Stimulated activated CD4-positive, alpha-beta T cell treated with anti-CD3 and anti-CD28 coated beads, Interleukin-2, amount 100 ng/mL, for 48 hours (primary cell): Measurements from ENCODE around the gene ATOH8.

Experiments used
- DNase-seq, 2 donors: peaks; one replicate each; pipeline ENCODE4 v3.0.0-alpha.2; 2020

Gene ATOH8

GRCh38 chr2:85790499-85791188 is 36.9 kb downstream of the ATOH8 start:
- no peak for DNase-seq

- DNase-seq, result no peak
These were observed 38.1 kb downstream of the ATOH8 start for GRCh38 chr2:85791704-85792565.

- DNase-seq, result no peak
These were observed 39.1 kb downstream of the ATOH8 start for GRCh38 chr2:85792783-85793441.

GRCh38 chr2:85793584-85793983 is 39.8 kb downstream of the ATOH8 start:
- DNase-seq, result no peak

DNA sequence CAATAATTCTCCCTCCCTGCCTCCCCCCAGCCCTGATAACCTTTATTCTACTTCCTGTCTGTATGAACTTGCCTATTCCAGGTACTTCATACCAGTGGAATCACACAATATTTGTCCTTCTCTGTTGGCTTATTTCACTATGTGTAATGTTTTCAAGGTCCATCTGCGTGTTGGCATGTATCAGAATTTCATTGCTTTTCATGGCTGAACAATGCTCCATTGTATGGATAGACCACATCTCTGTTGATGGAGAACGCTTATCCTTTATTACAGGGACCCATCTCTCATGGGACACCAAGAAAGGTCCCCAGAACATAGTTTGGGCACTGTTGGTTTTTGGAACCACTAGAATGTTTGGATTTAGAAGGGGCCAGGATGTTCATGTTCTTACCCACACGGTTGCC is 40.2 kb downstream of the ATOH8 start:
- DNase-seq, result no peak

- no peak for DNase-seq
These were observed 40.8 kb downstream of the ATOH8 start for GRCh38 chr2:85794491-85795121.

GRCh38 chr2:85795331-85796045 is 41.7 kb downstream of the ATOH8 start:
- no peak for DNase-seq

- no peak for DNase-seq
These were observed 42.2 kb downstream of the ATOH8 start for GRCh38 chr2:85796046-85796340.

- no peak for DNase-seq
These were observed 42.8 kb downstream of the ATOH8 start for GRCh38 chr2:85796341-85797262.

DNA sequence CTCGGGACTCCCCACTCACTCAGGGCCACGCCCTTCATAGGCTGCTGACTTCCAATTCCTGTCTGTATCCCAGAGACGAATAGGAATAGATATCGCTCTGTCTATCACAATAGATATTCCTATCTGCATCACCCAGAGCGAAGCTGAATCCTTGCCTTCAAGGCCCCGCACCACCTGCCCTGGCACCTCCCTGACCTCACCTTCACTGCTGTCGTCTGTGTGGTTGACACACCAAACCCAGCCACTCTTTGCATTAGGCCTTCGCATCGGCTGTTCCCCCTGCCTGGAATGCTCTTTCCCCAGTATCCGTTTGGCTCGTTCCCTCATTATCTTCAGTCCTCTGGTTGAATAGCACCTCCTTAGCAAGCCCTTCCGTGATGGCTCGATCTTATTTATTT is 43.5 kb downstream of the ATOH8 start:
- no peak for DNase-seq

DNA sequence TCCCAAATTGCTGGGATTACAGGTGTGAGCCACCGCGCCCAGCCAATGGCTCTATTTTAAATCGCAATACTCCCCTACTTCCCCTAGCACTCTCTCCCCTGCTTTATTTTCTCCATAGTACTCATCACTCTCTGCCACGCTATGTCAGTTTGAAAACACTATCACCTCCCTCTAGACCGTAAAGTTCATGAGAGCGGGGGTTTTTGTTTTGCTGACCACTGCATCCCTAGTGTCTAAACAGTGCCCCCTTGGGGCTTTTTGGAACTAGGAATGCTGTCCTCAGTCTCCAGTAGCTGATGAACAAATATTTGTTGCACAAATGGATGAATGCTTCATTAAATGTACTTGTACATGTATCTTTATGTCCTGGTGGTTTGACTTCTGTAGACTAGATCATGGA is 44.1 kb downstream of the ATOH8 start:
- DNase-seq, result no peak

DNA sequence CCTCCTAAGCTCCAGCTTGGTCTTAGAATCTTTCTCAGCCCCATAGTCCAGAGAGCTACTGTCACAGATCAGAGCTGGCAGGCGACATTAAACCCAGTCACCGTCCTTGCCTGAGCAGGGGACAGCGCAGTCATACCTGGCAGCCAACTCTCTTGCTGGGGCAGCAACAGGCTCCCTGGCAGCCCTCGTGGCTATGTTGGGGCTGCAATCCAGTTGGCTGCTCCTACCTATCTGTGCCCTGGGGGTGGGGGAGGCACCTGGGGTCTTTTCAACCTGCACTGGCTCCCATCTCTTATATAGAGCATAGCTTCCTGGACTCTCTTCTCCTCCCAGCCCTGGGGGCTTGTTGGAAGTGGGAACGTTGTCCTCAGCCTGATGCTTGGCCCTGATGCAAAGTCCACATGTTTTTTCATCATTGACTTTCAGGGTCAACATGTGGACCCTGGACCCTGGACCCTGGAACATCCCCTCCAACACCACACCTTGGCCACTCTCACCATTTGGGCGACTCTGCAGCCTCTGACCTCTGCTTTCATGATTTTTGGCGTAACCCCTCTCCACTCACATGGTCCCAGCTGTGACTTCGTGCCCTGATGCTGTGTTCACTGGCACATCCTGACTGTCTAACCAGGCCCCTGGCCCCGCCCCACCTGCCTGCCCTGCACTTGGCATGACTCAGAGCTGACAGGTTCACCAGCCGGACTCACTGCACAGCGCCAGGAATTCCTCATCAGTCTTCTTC is 45.6 kb downstream of the ATOH8 start:
- no peak for DNase-seq

GRCh38 chr2:85800586-85800985 is 46.8 kb downstream of the ATOH8 start:
- DNase-seq, result no peak

DNA sequence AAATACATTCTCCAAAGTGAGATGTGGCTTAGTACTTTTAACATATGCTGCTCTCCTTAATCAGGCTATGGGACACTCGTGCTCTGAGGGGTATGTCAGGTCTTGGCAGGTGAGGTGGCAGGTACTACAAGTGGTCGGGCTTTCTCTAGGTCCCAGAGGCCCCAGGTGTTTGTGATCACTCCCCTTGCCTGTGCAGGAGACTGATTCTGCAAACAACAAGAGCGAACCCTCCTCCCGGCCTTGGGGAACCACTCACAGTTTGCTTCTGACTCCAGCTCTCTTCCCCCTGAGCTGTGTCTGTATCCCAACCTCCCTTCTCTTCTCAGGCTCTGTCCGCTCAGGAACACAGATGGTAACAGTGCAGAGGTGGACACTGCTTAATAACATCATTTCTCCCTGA is 48.1 kb downstream of the ATOH8 start:
- no peak for DNase-seq

- no peak for DNase-seq
These were observed 48.7 kb downstream of the ATOH8 start for GRCh38 chr2:85802354-85803103.

- DNase-seq, result no peak
These were observed 50.1 kb downstream of the ATOH8 start for GRCh38 chr2:85803704-85804425.

DNA sequence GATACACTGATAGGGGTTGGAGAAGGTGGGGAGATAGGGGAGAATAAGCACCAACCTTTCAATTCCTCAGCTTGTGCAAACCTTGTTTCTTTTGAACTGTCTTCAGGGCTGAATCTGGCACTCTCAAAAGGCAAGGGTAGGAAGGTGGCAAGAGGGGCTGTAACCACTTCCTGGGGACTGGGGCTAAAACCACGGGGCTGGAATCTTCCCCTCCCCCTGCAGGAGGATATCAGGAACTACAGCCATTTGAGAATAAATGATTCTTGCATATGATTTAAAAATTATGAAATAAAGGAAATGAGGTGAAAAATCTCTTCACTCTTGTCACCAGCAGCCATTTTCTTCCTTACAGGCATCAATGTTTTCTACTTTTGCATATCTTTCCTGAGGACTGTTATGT is 50.8 kb downstream of the ATOH8 start:
- no peak for DNase-seq

DNA sequence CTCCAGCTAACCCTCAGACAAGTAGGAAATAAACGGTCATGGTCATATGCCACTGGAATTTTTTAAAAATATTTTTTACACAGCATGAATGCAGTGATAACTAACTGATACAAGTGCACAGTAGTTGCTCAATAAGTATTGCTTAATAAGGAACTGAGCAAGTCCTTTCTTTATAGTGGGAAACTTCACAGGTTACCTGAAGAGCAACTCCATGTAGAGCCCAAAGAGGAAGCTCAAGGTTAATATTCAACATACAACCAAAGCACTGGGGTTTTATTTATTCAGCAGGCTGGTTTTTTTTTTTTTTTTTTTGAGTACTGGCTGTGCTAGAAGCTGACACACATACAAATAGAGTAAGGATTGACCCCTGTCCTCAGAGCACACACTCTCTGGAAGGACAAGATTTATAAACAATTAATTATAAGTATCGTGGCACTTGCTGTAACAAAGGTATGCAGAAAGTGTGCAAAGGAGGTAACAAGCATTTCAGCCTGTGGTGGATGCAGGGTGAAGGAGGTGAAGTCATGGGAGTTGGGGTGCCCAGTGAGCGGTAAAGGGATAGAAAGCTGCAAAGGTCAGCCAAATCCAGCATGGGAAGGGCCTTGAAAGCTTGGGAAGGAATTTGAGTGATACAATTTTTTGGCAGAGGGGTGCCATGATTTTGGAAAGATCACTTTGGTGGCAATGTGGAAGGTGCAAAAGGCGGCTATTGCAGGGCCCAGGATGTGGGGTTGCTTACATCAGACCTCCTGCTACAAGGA is 52.7 kb downstream of the ATOH8 start:
- no peak for DNase-seq

DNA sequence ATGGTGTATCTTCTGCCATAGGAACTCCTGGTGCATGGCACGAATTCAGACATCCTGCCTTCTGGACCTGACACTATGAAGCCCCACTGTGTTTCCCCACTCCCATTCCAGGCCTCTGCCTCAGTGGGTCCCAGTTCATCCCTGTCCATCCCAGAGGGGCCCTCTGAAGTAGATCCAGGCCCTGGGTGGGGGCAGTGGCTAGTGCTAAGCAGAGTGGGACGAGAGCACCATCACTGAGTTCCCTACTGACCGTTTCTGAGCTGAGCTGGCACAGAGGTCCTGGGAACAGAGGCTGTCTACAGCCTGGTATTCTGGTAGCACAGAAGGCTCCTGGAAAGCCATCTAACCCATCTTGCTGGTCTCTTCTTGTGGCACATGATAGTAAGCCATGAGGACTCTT is 54.0 kb downstream of the ATOH8 start:
- no peak for DNase-seq
